GM12873 (cell line): Measurements from ENCODE around the gene COL26A1.

Experiments
- TF ChIP-seq, protein P1 (sequence below): IDR thresholded peaks from 2 replicates; pipeline ENCODE4 v1.5.1; 2012; ENCODE audit warnings: low read depth, mild to moderate bottlenecking, moderate library complexity, low read length, control low read depth; ENCODE audit not compliant: insufficient read depth; ENCODE audit errors: missing control alignments

The COL26A1 gene

GRCh38 chr7:101436221-101436735 lies 73.6 kb downstream of the COL26A1 start:
- TF ChIP-seq, protein P1, sequence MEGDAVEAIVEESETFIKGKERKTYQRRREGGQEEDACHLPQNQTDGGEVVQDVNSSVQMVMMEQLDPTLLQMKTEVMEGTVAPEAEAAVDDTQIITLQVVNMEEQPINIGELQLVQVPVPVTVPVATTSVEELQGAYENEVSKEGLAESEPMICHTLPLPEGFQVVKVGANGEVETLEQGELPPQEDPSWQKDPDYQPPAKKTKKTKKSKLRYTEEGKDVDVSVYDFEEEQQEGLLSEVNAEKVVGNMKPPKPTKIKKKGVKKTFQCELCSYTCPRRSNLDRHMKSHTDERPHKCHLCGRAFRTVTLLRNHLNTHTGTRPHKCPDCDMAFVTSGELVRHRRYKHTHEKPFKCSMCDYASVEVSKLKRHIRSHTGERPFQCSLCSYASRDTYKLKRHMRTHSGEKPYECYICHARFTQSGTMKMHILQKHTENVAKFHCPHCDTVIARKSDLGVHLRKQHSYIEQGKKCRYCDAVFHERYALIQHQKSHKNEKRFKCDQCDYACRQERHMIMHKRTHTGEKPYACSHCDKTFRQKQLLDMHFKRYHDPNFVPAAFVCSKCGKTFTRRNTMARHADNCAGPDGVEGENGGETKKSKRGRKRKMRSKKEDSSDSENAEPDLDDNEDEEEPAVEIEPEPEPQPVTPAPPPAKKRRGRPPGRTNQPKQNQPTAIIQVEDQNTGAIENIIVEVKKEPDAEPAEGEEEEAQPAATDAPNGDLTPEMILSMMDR, result no peak

- TF ChIP-seq, protein P1, result no peak
These were observed 74.3 kb downstream of the COL26A1 start for GRCh38 chr7:101436857-101437576.

GRCh38 chr7:101441890-101442289 lies 79.2 kb downstream of the COL26A1 start:
- TF ChIP-seq, protein P1, result no peak

DNA sequence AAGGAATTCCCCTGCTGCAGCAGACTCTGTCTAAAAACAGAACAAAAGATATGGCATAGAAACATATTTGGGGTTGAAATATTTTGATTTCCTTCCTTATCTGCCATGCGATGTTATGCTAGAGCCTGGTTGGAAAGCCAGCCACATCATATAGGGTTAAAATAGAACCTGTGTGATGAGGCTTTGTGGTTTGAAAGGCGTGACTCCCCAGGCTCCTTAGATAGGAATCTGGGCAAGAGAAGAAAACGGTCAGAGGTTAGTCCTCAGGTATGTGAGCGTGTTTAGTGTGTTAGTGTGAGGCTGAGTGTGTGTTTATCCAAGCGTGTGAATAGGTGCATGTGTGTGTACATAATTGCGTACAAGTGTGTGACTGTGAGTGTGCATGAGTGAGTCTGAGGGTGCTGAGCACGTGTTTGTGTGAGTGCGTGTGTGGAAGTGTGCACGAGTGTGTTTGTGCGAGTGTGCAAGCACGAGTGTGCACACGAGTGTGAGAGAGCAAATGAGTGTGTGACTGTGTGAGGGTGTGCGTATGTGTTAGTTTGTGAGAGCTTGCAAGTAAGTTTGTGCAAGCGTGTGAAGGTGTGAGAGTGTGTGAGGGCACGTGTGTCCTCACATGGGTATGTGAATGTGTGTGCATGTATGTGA lies 79.9 kb downstream of the COL26A1 start:
- TF ChIP-seq, protein P1, result no peak

GRCh38 chr7:101450064-101450463 lies 87.4 kb downstream of the COL26A1 start:
- TF ChIP-seq, protein P1, result no peak

GRCh38 chr7:101453617-101454016 lies 90.9 kb downstream of the COL26A1 start:
- TF ChIP-seq, protein P1, result no peak

DNA sequence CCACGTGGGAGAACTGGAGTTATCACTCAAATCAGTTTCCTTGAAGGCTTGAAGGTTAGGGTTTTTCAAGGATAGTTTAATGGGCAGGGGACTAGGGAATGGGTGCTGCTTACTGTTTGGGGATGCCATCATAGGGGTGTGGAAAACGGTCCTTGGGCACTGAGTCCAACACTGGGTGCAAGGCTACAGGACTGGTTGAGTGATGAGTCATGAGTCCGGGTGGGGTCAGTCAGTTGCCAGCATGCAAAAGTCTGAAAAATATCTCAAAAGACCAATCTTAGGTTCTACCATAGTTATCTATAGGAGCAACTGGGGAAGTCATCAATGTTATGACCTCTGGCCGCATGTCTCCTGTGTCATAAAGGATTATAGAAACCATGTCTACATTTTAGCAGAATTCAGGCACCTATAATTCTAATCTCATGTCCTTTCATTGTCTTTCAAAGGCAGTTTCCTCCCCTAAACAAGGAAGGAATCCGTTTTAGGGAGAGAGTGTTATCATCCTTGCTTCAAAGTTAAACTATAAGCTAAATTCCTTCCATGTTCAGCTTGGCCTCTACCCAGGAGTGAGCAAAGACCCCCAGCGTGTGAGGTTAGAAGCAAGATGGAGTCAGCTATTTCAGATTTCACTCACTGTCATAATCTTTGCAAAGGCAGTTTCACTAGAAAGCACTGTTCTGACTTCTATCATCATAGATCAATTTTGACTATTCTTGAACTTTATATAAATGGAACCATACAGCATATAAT lies 94.5 kb downstream of the COL26A1 start:
- TF ChIP-seq, protein P1, result no peak
